CD1c-positive myeloid dendritic cell (primary cell): ENCODE results near the gene PPARD.
A peak's percentile ranks its signal among the peaks of the same experiment; 100 is the strongest.
"Not testable (repeated sequence)": the region's sequence is repeated elsewhere in the genome, so short reads cannot be mapped to it uniquely, and the experiment has no call there.

Experiments used
- DNase-seq: peaks from one replicate; pipeline ENCODE4 v3.0.0-alpha.2; 2016; ENCODE audit errors: extremely low spot score

The PPARD gene

DNA sequence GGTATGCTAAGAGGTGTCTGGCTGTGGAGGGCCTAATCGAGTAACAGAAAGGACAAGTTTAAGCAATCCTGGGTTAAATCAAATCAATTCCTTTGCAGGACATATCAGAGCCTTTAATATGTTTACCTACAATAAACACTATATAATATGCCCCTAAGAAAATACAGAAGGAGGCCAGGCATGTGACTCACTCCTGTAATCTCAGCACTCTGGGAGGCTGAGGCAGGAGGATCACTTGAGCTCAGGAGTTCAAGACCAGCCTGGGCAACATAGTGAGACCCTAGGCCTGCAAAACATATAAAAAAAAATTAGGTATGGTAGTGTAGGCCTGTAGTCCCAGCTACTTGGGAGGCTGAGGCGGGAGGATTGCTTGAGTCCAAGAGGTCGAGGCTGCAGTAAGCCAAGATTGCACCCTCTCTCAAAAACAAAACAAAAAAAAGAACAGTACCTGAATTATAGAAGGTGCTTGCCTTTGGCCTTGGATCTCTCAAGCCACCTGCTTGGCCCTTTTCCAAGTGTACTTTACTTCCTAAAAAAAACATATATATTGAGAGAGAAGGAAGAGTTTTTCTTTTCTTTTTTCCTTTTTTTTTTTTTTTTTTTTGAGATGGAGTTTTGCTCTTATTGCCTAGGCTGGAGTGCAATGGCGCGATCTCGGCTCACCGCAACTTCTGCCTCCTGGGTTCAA is 96.2 kb downstream of the PPARD start:
- not testable (repeated sequence) for DNase-seq

DNA sequence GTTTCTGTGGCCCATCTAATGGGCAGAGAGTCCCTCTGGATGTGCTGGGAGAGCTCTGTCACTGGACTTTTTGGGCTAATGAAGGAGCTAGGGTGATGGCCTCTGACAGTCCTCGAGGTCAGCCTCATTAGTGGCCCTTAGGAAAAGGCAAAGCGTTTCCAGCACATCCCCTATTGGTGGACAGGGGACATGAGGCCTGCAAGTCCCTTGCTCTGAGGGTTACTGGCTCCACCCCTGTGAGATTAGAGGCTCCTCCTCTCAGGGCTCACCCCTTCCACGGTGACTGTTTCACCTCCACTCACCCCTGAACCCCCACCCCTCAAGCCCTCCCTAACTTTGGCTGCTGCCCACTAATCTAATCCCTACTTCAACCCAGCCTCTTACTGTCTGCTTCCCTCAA is 97.0 kb downstream of the PPARD start:
- no peak for DNase-seq

DNA sequence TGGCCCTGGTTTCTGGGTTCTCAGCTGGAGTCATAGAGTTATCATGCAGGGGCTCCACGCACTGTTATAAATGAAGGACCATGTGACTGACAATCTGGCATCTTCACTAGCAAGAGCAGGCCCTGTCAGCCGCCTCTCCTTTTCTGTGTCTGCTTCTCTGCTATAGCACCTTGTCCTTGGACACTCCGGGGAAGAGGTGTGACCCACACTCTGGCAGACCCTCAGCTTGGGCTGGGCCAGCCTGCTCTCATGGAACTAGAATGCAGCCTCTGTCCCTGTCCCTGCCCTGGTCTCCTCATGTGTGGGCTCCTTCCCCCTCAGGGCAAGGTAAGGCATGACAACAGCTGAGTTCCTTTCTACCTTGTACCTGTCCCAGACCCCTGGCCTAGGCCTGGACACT is 98.8 kb downstream of the PPARD start:
- no peak for DNase-seq

DNA sequence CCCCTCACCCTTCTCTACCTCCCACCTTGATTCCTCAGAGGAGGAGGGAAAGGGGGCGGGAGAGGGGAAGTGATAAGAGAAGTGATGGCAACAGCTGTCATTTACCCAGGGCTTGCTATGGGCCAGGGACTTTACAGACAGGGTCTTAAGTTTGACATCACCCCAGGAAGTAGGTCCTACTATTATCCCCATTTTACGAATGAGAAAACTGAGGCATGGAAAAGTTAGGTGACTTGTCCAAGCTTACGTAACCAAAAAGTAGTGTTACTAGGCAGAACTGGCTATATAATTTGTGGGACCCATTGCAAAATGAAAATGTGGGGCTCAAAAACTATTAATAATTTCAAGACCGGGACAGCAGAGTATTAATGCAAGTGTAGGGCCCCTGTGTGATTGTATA is 99.3 kb downstream of the PPARD start:
- no peak for DNase-seq

DNA sequence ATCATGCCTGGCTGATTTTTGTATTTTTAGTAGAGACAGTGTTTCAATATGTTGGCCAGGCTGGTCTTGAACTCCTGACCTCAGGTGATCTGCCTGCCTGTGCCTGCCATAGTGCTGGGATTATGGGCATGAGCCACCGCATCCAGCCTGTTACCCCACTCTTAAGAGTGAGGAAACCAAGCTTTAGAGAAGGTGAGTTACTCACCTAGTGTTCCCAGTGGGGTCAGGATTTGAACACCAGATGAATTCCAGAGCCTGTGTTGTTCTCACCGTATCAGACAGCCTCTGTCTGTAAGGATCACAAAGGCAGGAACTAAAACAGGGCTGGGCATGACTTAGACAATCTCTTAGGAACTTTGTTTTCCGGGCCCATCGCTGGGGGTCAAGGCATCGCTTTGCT is 100.3 kb downstream of the PPARD start:
- no peak for DNase-seq

DNA sequence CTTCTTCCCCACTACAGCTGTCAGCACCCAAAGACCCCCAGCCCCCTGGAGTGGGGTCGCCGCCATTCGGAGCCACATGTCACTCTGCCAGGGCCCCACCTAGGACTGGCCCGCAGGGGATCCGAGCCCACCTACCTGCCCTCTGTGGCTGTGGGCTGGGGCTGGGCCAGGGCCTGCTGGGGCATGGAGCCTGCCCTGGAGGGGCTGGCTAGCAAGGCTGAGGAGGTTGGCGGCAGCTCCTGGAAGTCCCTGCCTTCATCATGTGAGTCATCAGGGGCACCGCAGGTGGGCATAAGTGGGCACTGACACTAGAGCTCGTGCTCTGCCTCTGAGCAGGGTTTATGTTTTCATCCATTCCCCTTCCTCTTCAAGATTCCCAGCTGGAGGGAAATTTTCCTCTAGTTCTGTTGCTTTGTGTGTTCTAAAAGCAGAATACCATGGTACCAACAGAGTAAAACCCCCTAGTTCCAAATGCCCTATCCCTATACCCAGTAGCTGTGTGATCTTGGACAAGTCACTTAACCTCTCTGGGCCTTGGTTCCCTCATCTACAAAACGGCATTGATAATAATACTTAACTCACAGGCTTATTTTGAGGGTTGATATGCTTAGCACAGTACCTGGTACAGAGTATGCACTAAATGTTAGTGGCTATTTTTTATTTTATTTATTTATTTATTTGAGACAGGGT is 101.1 kb downstream of the PPARD start:
- no peak for DNase-seq

DNA sequence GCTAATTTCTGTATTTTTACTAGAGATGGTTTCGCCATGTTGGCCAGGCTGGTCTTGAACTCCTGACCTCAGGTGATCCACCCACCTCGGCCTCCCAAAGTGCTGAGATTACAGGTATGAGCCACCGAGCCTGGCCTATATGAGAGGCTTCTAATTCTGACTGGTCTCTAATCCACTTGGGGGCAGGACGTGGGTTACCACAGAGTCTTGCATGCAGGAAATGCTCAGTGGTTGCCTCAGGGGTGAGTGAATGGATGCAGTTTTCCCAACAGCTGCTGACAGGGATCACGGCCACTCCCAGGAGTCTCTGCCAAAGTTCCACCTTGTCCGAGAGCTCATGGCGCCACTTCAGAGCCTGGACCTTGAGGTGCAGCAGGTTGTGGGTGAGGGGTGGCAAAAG is 103.3 kb downstream of the PPARD start:
- no peak for DNase-seq

DNA sequence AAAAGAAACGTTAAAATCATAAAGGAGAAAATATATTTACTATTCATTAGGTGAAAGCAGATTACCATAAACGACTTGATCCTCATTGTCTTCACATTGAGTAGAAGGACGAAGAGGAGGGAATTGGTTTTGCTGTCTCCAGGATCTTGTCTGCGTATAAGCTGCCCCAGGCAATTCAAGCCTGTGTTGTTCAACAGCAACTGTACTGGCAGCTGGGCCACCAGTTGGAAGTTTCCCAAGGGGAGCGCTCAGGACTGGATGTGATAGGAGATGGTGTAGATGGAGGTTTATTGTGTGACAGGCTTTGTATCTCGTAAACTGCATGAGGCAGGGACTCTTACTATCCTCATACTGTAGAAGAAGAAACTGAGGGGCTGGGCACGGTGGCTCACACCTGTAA is 105.8 kb downstream of the PPARD start:
- DNase-seq = no peak

DNA sequence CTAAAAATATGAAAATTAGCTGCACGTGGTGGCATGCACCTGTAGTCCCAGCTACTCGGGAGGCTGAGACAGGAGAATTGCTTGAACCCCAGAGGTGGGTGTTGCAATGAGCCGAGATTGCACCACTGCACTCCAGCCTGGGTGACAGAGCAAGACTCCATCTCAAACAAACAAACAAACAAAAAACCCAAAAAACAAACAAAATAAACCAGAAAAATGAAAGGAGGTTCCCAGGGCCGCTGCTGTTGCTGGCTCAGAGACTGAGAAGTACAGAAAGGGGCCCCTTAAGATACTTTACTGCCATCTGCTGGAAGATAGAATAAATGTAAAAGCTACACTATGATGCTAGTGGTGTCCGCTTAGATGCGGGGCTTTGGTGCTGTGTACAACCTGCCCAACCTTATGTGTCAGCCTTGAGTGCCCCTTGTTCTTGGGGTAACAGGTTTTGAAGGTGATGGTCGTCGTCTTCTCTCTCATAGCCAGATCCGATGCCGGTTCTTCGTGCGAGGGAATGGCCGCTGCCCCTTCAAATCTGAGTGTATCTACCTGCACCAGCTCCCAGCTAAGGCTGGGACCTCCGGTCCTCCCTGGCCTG is 107.0 kb downstream of the PPARD start:
- peak; percentile 87 for DNase-seq

DNA sequence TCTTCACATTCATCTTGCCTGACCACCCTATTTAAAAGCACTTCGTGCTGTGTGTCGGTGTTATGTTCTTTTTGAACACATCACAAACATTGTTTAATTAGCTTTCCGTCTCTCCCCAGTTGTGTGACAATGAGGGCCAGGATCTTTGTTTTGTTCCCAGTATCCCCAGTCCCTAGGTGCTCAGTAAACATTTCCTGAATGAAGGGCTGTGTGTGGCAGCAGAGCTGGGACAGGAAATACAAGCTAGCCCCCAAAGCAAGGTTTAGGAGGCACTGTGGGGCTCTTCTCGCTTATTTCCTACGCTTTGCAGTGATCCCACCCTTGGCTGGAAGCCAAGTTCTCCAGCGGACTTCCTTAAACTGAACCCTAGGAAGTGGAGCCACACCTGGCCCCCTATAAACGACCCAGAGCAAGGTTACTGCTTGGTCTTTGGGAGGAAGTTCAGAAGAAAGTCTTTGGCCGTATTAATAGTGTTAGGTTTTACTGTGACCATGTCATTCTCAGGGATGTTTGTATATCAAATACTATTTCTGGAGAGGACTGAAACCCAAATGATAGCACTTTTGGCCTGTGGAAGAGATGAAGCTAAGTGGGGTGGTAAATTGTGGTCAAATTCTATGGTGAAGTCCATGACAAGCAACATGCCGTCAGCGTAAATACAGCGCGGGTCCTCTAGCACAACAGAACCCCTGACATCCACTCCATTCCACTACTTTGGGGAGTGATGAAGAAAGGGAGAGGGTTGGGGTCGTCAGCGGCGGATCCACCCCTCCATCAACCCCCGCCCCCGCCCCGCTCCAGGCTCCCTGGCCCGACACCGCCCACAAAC is 109.2 kb downstream of the PPARD start:
- peak; percentile 23 for DNase-seq

DNA sequence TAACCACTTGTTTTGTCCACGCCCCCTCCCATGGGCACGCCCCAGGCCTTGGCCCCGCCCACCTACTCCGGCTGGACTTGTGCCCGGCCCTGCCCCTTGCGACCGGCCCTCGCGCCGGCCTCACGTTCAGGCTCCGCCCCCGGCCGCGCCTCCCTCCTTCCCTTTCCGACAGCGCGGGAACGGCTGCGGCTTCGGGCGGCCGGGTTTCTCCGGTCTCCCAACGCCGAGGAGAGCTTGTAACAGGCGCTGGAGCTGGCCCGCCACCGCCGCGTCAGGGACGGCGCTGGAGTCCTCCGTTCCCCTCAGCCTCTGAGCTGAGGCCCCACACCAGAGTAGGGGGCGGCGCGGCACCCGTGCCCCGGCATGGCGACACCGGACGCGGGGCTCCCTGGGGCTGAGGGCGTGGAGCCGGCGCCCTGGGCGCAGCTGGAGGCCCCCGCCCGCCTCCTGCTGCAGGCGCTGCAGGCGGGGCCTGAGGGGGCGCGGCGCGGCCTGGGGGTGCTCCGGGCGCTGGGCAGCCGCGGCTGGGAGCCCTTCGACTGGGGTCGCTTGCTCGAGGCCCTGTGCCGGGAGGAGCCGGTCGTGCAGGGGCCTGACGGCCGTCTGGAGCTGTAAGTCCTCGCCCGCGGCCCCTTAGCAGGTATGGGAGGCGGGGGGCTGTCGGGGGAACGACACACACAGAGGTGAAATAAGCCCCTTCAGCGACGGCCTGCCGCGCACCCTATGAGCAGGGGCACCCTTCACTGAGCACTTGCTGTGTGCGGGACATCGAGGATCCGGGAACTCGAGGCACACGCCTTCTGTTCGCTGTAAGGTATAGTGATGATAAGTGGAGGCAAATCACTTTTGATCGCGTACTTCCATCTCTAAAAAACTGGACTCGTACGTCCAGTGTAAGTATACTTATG is 110.1 kb downstream of the PPARD start, which contains the start of gene FANCE:
Gene FANCE (plus strand): TSS at position 156 of the 908 bp plus-strand sequence. CDS start 208 bp downstream, at position 364.
- DNase-seq = peak; percentile 95

DNA sequence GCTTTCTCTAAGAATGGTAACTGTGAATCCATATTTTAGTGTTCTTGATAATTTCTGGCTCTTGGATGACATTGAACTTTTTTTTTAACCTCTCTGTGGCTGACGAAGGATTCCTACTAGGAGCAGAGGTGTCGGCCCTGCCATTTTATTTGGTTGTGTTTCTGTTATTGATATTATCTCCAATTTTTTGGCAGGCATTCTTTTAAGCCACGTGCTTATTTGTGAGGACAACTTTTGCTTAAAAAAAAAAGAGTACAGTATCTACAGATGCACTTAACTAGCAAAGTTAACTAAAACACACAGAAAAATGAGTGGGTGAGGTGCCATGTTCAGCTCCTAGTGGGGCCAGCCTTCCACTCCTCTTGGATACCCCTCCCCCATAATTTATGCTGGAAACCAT is 110.9 kb downstream of the PPARD start:
- DNase-seq = no peak

DNA sequence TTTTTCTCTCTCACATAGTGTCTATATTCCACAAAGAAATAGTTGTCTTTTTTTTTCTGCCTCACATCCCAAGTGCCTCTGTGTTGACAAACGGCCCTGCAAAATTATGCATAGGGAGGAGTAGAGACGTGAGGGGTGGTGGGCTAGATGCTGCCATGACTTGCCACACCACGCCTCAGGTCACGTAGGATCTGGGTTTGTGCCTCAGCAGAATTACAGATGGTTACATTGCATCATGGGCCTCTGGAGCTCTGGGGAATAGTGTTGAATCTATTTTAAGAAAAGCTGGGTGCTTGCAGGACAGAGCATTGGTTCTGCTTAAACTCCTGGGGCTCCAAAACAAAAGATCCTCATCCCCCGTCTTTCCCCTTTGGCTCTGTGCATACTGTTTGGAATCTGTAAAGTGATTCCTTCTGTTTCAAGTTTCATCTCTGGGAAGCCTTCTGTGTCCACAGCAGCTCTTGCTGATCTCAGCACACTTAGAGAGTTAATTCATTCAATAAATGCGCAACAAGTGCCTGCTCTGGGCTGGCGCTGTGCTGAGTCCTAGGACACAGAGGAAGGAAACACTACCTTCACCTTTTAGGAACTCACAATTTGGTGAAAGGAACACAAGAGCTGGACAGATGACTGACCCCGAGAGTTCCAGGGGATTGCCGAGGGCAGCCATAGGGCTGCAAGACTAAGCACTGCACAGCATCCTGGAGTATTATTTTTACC is 112.2 kb downstream of the PPARD start:
- no peak for DNase-seq

DNA sequence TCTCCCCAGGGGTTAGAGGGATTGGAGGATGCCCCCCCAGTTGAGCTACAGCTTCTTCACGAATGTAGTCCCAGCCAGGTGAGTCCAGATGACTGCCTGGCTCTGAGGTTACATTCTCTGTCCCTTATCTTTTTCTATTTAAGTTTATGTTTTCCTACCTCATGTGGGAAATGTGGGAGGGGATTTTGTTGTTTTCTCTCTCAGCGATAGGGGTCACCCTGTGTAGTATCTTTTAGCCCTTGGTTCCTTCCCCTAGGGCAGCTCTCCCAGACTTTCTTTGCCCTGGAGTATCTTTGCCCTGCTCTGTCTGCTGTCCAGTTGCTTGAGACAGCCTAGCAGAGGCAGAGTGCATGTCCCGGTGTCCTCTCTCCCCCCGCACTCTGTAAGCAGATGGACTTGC is 115.5 kb downstream of the PPARD start:
- no peak for DNase-seq

DNA sequence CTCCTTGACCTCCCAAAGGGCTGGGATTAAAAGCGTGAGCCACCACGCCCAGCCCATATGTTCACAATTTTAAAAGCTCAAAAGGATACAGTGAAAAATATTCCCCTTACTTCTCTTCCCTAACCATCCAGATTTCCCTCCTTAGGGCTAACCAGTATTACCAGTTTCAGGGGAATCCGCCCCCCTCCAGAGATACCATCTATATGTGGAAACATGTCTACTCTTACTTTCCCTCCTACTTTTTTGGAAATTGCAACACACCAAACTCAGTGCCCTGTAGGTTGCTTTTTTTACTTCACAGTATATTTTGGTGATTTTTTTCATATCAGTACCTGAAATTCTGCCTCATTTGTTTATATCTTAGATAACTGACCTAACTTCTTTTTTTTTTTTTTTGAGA is 118.9 kb downstream of the PPARD start:
- no peak for DNase-seq

DNA sequence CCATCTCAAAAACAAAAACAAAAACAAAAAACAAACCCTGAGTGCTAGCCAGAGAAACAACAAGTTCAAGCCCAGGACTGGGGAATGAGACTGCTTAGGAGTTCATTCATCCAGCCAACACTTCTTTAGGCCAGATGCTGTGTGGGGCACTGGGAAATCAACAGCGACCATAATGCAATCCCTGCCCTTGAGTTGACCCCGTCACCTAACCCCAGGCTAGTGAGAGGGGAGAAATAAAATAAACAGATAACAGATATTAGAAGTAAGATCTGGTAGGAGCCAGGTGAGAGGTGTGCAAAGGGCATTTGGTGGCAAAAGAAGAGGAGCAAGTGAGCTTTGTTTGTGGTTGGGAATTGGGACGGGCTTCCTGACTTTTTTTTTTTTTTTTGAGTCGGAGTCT is 120.9 kb downstream of the PPARD start:
- DNase-seq = no peak

DNA sequence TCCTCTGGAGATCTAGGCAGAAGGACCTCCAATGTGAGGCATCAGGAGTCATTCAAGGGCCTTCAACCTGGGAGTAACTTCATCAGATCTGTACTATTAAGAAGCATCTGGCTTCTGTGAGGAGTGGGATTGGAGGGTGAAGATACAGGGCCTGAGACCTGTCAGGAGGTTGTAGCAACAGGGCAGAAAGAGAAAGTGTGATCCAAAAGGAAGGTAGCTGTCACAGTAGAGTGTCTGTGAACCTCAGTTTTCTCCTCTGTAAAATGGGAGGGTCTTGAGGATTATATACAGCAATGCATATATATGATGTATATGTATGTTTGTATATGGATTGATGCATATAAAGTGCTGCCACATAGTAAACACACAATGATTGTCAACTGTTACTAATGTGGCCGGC is 123.3 kb downstream of the PPARD start:
- no peak for DNase-seq

DNA sequence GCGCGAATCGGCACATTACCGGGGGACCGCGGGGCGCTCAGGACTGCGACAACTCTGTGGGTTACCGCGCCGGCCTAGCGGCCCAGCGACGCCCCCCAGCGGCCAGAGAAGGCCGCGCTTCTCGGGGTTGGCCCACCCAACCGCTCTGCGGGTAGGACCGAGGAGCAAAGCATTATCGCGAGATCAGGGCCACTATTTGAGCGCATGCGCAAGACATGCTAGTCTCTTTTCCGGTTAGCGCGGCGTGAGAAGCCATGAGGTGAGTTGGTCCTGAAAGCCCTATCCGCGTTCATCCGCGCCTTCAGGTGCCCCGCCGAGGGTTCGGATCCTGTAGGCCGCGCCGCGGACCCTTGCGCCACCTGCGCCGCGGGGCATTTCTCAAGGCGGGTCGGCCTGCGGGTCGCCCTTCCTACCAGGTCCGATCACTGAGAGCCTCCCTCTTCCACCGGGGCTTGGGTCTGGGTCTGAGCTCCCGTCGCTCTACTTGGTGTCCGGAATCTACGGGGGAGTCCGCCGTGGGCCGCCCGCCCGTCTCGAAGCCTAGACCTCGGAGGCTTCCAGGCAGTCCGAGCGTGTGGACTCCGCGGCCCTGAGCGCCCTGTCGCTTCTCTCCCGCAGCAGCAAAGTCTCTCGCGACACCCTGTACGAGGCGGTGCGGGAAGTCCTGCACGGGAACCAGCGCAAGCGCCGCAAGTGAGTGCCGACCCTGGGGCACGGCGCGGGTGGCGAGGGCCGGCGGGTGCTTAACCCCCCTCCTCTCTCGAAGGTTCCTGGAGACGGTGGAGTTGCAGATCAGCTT is 126.0 kb downstream of the PPARD start, which contains the start of gene RPL10A:
Gene RPL10A (plus strand): TSS at position 221 of the 799 bp plus-strand sequence. CDS start 34 bp downstream, at position 255.
- DNase-seq = peak; percentile 99

DNA sequence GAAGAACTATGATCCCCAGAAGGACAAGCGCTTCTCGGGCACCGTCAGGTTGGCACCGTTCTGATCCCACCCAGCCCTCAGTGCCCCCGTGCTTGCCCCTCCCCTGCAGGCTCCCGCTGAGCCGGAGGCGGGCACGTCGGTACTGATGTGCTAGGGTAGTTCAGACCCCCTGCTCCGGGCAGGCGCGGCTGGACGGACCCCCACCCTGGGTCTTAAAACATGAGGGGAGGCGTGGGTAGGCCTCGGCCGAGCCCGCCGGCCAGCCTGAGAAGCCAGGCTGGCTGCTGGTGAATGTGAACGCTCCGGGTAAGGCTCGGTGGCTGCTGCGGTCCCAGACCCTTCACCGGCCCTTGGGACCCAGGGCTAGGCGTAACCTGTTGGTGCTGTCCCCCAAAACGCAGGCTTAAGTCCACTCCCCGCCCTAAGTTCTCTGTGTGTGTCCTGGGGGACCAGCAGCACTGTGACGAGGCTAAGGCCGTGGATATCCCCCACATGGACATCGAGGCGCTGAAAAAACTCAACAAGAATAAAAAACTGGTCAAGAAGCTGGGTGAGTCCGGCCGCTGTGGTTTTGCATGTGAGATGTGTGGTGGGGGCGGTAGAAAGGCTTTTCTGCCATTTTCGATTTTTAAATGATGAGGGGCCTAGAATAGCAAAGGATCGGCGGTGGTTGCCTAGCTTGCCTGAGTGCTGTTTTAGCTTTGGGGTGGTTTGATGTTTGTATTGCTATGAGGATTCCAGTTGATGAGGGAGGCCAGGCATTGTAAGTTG is 126.8 kb downstream of the PPARD start:
- no peak for DNase-seq
